Measurements from ENCODE around the gene BAIAP2.

DNA sequence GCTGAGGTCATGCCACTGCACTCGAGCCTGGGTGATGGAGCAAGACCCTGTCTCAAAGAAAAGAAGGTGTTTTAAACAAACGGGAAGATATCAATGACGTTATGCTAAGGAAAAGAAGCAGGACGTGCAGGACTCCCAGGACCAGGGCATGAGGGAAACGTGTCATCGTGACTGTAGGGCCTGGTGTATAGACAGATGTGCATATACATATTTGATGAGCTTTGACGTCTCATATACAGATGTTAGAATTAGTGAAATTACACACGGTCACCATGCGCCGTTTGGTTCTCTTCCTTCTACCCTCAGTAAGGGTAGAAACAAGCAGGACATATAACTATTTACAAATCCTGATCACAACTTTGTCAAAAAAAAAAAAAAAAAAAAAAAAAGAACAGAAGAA is 112.8 kb downstream of the BAIAP2 start:
- TF ChIP-seq, protein P1, sequence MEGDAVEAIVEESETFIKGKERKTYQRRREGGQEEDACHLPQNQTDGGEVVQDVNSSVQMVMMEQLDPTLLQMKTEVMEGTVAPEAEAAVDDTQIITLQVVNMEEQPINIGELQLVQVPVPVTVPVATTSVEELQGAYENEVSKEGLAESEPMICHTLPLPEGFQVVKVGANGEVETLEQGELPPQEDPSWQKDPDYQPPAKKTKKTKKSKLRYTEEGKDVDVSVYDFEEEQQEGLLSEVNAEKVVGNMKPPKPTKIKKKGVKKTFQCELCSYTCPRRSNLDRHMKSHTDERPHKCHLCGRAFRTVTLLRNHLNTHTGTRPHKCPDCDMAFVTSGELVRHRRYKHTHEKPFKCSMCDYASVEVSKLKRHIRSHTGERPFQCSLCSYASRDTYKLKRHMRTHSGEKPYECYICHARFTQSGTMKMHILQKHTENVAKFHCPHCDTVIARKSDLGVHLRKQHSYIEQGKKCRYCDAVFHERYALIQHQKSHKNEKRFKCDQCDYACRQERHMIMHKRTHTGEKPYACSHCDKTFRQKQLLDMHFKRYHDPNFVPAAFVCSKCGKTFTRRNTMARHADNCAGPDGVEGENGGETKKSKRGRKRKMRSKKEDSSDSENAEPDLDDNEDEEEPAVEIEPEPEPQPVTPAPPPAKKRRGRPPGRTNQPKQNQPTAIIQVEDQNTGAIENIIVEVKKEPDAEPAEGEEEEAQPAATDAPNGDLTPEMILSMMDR (CRISPR knock-in tag; IDR thresholded peaks at IDR 0.05), result no peak
- TF ChIP-seq ZNF878 (CRISPR knock-in tag; IDR thresholded peaks at IDR 0.05), result no peak
- TF ChIP-seq TRIM24 (CRISPR knock-in tag; IDR thresholded peaks at IDR 0.05), result no peak
- TF ChIP-seq SPEN (CRISPR knock-in tag; IDR thresholded peaks at IDR 0.05; ENCODE audit: low read depth), result no peak
- TF ChIP-seq TAF1 (CRISPR knock-in tag; IDR thresholded peaks at IDR 0.05), result no peak
- no peak for TF ChIP-seq MEIS1 (CRISPR knock-in tag; IDR thresholded peaks at IDR 0.05; ENCODE audit: borderline replicate concordance)
- TF ChIP-seq CREB1 (IDR thresholded peaks at IDR 0.05), result 0 out of 2 replicates have a peak, but pooled peaks have one; percentile 12
- TF ChIP-seq CREB1 (CRISPR knock-in tag; IDR thresholded peaks at IDR 0.05), result no peak
- TF ChIP-seq IRX3 (CRISPR knock-in tag; IDR thresholded peaks at IDR 0.05; ENCODE audit: borderline replicate concordance, low read depth), result no peak
- no peak for TF ChIP-seq ZNF24 (IDR thresholded peaks at IDR 0.05)
- no peak for TF ChIP-seq NBN (conservative IDR thresholded peaks at IDR 0.05)
- TF ChIP-seq GATAD1 (CRISPR knock-in tag; IDR thresholded peaks at IDR 0.05), result no peak
- no peak for TF ChIP-seq NFE2L2 (IDR thresholded peaks at IDR 0.05; ENCODE audit: low read length)
- TF ChIP-seq CBFB (CRISPR knock-in tag; IDR thresholded peaks at IDR 0.05), result no peak
